GM12874 (cell line): Measurements from ENCODE around the gene SLC41A3.

Experiments
- TF ChIP-seq, protein P1 (sequence below): IDR thresholded peaks from 2 replicates; pipeline ENCODE4 v1.5.1; 2011; ENCODE audit warnings: low read depth, mild to moderate bottlenecking, control low read depth, low read length, moderate library complexity; ENCODE audit not compliant: insufficient read depth

The SLC41A3 gene

DNA sequence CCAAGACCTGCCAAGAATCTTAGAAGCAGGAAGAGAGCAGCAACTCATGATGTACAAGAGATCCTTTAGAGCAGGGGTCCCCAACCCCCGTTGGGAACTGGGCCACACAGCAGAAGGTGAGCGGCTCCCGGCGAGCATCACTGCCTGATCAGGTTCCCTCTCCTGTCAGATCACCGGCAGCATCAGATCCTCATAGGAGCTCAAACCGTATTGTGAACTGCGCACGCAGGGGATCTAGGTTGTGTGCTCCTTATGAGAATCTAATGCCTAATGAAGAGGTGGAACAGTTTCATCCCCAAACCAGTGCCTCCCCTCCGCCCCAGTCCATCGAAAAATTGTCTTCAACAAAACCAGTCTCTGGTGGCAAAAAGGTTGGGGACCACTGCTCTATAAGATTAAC, 13.8 kb downstream of the SLC41A3 start:
- TF ChIP-seq, protein P1, sequence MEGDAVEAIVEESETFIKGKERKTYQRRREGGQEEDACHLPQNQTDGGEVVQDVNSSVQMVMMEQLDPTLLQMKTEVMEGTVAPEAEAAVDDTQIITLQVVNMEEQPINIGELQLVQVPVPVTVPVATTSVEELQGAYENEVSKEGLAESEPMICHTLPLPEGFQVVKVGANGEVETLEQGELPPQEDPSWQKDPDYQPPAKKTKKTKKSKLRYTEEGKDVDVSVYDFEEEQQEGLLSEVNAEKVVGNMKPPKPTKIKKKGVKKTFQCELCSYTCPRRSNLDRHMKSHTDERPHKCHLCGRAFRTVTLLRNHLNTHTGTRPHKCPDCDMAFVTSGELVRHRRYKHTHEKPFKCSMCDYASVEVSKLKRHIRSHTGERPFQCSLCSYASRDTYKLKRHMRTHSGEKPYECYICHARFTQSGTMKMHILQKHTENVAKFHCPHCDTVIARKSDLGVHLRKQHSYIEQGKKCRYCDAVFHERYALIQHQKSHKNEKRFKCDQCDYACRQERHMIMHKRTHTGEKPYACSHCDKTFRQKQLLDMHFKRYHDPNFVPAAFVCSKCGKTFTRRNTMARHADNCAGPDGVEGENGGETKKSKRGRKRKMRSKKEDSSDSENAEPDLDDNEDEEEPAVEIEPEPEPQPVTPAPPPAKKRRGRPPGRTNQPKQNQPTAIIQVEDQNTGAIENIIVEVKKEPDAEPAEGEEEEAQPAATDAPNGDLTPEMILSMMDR: no peak

DNA sequence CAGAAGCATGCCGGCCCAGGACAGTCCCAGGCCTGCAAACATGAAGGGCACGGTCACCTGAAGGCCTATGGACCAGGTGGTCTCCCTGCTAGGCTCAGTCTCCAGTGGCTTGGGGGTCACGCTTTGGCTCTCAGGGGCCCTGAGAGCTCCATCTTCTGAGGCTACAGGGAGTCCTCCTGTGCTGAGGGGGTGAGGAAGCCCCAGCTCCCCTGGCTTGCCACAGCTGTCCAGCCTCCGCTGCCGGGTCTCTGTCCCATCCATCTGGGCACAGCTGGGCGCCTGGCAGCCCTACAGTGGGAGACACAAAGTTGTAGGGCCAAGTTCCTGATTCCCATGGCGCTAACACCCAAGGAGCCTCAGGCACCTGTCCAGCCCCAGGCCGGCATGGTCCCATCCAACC, 16.0 kb downstream of the SLC41A3 start:
- TF ChIP-seq, protein P1: no peak

DNA sequence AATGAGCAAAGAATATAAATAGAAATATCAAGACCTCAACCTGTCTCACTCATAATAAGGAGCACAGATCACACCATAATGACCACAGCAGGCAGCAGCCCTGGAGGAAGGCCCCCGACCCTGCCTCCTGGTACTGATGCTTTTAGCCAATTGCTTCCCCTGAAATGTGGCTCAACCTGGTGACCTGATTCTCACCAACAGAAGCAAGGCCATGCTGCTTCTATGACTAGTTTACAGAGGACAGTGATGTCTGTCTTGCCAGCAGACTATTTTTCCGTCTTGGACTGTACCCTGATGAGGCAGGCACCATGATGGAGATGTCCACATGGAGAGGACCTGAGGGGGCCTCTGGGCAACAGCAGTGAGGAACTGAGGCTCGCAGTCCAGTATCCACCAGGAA, 18.0 kb downstream of the SLC41A3 start:
- TF ChIP-seq, protein P1: no peak

DNA sequence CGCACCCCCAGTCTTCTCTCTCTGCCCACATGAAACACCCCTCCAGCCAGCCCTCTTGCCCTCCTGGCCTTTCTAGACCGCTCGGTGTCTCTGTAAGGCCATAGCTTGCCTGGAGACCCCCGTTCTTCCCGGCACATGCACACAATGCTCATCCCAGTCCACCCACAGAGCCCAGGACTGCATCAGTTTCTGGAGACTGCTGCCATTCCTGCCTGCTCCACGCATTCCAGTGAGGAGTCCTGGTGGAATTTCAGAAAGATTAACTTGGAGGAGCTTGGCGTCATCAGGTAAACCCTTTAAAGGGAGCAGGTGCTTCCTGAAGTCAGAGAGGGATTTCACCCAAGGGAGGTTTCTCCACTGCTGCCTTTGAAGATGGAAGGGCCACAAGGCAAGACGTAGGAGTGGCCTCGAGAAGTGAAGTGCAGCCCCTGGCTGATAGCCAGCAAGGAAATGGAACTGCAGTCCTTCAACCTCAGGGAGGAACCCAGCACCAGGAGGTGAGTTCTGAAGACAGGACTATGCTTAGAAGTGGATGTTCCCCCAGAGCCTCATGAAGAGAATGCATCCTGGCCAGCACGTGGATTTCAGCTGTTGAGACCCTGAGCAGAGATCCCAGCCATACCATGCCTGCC, 19.2 kb downstream of the SLC41A3 start:
- TF ChIP-seq, protein P1: no peak

DNA sequence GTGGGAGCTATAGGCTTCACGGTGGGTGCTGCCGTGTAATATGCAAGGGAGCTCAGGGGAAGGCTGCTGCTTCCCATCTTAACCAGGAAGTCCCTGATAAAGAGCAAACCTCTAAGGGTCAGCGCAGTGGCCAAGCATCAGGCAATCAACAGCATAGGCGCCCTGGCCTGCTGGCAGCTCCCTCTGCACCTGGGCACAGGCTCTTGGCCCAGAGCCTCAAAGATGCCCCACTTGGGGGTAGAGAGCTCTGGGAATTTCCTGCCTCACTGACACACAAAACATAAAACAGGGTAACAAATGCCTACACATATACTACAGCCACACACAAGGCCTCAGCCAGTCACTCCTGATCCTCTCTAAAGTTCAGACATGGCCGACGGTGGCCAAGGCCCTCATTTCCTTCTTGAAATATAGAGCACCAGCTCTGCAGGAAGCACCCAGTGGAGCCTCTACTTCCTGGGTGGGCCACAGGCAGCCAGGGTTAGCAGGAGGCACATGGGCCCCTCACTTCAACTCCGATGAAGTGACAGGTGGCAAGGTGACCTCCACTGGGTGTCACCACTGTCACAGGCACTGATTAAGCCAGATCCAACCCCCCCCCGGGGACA, 20.5 kb downstream of the SLC41A3 start:
- TF ChIP-seq, protein P1: no peak

DNA sequence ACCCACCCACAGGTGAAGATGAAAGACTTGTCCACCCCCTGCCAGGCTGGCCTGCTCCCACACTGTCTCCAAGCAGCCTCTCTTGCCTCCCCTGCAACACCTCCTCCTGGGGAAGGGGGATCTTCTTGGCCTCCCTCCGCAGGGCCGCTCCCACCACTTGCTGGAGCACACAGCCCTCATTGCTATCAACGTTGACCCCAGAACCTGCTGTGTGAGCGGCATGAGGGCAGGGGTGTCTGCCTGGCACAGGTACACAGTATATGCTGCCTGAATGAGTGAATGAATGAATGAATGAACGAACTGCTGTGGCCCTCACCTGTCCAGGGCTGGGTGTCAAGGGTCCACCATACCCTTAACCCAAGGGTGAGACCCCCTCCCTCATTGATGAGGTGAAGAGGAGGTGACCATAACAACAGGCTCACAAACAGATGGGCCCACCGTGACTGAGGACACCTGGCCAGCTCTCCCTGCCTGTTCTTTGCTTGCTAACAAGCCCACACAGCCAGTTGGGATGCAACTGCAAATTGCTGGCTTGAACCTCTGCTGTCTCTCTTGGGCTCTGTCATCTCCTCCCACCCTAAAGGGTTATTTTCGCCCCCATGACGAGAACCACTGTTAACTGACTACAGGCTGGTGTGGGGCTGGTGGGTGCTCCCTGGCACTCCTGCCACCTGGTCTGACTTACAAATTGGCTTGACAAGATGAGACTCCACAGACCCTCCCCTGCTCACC, 22.5 kb downstream of the SLC41A3 start:
- TF ChIP-seq, protein P1: no peak

DNA sequence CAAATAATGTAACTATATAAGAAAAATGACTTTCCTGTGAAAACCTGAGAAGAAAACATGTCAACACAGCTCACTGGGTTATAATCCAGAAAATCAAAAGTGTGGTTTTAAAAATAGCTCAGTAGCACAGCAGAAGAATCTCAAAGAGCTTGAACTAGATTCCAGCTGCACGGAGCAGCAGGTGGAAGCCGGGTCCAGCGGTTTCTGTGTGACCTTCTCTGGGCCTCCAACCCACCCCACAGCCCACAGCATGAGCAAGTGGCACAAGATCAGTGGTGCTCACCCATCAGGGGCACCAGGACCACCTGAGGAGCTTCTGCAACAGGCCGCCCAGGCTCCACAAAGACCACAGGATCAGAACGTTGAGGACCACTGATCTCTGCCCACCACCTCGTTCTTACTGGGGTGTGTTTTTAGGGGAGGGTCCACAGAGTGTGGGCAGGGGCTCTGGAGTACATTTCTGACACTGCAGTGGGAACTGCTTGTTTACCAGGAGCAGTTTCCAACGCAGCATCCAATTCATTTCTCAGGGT, 23.2 kb downstream of the SLC41A3 start:
- TF ChIP-seq, protein P1: no peak
